ENCODE data around the gene EXOC5. TPM values are rescaled to one million over a fixed set of nuclear protein-coding genes. Genes with fewer than 3 reads are reported as not detected.
"Not testable (repeated sequence)": the region's sequence is repeated elsewhere in the genome, so short reads cannot be mapped to it uniquely, and the experiment has no call there.

Gene EXOC5
- total and polyA plus RNA-seq, 4 donors = 9.0 to 81.5 (median 33.5) TPM

GRCh38 chr14:57261604-57262003 is 7.1 kb downstream of the EXOC5 start:
- H3K27me3 ChIP-seq (ENCODE audit: control insufficient read depth in 3 of 3, insufficient read depth in 3 of 3, low read length in 2 of 3) = no peaks in the 10 kb centered on the region
- TF ChIP-seq, protein P1, sequence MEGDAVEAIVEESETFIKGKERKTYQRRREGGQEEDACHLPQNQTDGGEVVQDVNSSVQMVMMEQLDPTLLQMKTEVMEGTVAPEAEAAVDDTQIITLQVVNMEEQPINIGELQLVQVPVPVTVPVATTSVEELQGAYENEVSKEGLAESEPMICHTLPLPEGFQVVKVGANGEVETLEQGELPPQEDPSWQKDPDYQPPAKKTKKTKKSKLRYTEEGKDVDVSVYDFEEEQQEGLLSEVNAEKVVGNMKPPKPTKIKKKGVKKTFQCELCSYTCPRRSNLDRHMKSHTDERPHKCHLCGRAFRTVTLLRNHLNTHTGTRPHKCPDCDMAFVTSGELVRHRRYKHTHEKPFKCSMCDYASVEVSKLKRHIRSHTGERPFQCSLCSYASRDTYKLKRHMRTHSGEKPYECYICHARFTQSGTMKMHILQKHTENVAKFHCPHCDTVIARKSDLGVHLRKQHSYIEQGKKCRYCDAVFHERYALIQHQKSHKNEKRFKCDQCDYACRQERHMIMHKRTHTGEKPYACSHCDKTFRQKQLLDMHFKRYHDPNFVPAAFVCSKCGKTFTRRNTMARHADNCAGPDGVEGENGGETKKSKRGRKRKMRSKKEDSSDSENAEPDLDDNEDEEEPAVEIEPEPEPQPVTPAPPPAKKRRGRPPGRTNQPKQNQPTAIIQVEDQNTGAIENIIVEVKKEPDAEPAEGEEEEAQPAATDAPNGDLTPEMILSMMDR (IDR thresholded peaks at IDR 0.05; ENCODE audit: control extremely low read depth, extremely low read depth) = no peak
- H3K4me3 ChIP-seq = no peak overlapping the region
- ATAC-seq (ENCODE audit: insufficient read depth, low FRiP score) (no peak), DNase-seq (no peak)
- peaks cover 0 to 15% (median 5%) of the 10 kb centered on the region in 5 donors for H3K4me1 ChIP-seq (ENCODE audit: control insufficient read depth in 5 of 5, insufficient read depth in 5 of 5, low read length in 5 of 5)
- H3K9ac ChIP-seq (ENCODE audit: insufficient read depth in 1 of 2, low read length in 2 of 2) = no peak overlapping the region
- peaks cover 0 to 2% (median 0%) of the 10 kb centered on the region in 4 donors for H3K36me3 ChIP-seq (ENCODE audit: control insufficient read depth in 4 of 4, insufficient read depth in 4 of 4, low read length in 4 of 4)
- H3K9me3 ChIP-seq (ENCODE audit: control insufficient read depth in 4 of 4, insufficient read depth in 3 of 4, low read length in 3 of 4) = no peaks in the 10 kb centered on the region
- no peak overlapping the region for H3K27ac ChIP-seq (ENCODE audit: low read depth in 1 of 2, low read length in 1 of 2)

DNA sequence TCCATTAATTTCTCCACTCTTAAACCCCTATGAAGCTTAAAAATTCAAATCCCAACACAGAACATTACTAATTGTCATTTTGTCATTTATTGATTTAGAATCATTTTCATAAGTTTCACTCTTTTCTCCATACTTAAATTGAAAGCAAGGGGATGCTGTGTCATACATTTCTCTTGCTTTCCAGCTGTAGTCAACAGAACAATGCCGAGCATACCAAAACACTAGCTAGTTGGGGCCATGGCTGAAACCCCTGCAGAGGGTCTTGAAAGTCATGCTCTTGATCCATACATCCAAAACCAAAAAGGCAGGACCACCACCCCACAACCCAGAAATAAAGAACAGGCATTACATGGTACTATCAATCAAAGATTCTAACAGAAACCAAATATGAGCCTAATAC is 9.0 kb downstream of the EXOC5 start:
- ATAC-seq (ENCODE audit: insufficient read depth, low FRiP score) (no peak), DNase-seq (no peak)
- 93 to 100% methylated on average over 1 of the region's 1 CpG for WGBS, 2 donors
- H3K36me3 ChIP-seq (ENCODE audit: control insufficient read depth in 4 of 4, insufficient read depth in 4 of 4, low read length in 4 of 4) = peaks cover 0 to 2% (median 1%) of the 10 kb centered on the region in 4 donors
- no peak overlapping the region for H3K9ac ChIP-seq (ENCODE audit: insufficient read depth in 1 of 2, low read length in 2 of 2)
- no peak overlapping the region for H3K27ac ChIP-seq (ENCODE audit: low read depth in 1 of 2, low read length in 1 of 2)
- no peaks in the 10 kb centered on the region for H3K9me3 ChIP-seq (ENCODE audit: control insufficient read depth in 4 of 4, insufficient read depth in 3 of 4, low read length in 3 of 4)
- peaks cover 0 to 13% (median 0%) of the 10 kb centered on the region in 5 donors for H3K4me1 ChIP-seq (ENCODE audit: control insufficient read depth in 5 of 5, insufficient read depth in 5 of 5, low read length in 5 of 5)
- H3K4me3 ChIP-seq = no peak overlapping the region
- no peaks in the 10 kb centered on the region for H3K27me3 ChIP-seq (ENCODE audit: control insufficient read depth in 3 of 3, insufficient read depth in 3 of 3, low read length in 2 of 3)
- TF ChIP-seq, protein P1 (IDR thresholded peaks at IDR 0.05; ENCODE audit: control extremely low read depth, extremely low read depth) = no peak

- not testable (repeated sequence) for H3K4me1 ChIP-seq (ENCODE audit: control insufficient read depth in 5 of 5, insufficient read depth in 5 of 5, low read length in 5 of 5); DNase-seq; H3K27ac ChIP-seq (ENCODE audit: low read depth in 1 of 2, low read length in 1 of 2); ATAC-seq (ENCODE audit: insufficient read depth, low FRiP score); H3K27me3 ChIP-seq (ENCODE audit: control insufficient read depth in 3 of 3, insufficient read depth in 3 of 3, low read length in 2 of 3); H3K9me3 ChIP-seq (ENCODE audit: control insufficient read depth in 4 of 4, insufficient read depth in 3 of 4, low read length in 3 of 4); H3K36me3 ChIP-seq (ENCODE audit: control insufficient read depth in 4 of 4, insufficient read depth in 4 of 4, low read length in 4 of 4); H3K9ac ChIP-seq (ENCODE audit: insufficient read depth in 1 of 2, low read length in 2 of 2); H3K4me3 ChIP-seq
- 88 to 95% methylated on average over 2 of the region's 2 CpGs for WGBS, 2 donors
Measured at GRCh38 chr14:57258221-57258620, 10.5 kb downstream of the EXOC5 start.

DNA sequence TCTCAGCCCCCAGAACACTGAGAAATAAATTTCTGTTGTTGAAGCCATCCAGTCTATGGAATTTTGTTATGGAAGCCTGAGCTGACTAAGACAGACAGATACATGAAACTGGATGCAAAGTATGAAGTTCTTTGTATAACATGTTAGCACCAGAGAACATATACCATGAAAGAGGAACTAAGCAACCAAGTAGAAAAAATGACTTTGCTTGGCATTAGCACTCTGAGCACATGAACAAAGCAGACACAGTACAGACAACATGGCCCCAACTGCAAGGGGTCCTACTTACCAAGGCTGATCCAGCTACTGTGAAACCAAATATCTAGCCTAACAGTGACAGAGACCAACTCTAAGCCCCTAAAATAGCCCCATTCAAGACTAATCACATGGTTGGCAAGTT is 13.8 kb downstream of the EXOC5 start:
- Histone ChIP-seq H3K9me3 (ENCODE audit: control insufficient read depth in 4 of 4, insufficient read depth in 3 of 4, low read length in 3 of 4) (no peaks in the 10 kb centered on the region), H3K36me3 (ENCODE audit: control insufficient read depth in 4 of 4, insufficient read depth in 4 of 4, low read length in 4 of 4) (peaks cover 0 to 2% (median 1%) of the 10 kb centered on the region in 4 donors), H3K4me1 (ENCODE audit: control insufficient read depth in 5 of 5, insufficient read depth in 5 of 5, low read length in 5 of 5) (peaks cover 0 to 9% (median 0%) of the 10 kb centered on the region in 5 donors), H3K9ac (ENCODE audit: insufficient read depth in 1 of 2, low read length in 2 of 2) (no peak overlapping the region), H3K4me3 (no peak overlapping the region), H3K27me3 (ENCODE audit: control insufficient read depth in 3 of 3, insufficient read depth in 3 of 3, low read length in 2 of 3) (no peaks in the 10 kb centered on the region), H3K27ac (ENCODE audit: low read depth in 1 of 2, low read length in 1 of 2) (peak overlapping the region in 1 of 2 donors; percentile 31)
- TF ChIP-seq, protein P1 (IDR thresholded peaks at IDR 0.05; ENCODE audit: control extremely low read depth, extremely low read depth) = no peak
- DNase-seq (no peak), ATAC-seq (ENCODE audit: insufficient read depth, low FRiP score) (no peak)
